ENCODE results near the gene DUS2.
A peak's percentile ranks its signal among the peaks of the same experiment; 100 is the strongest.
"Not testable (repeated sequence)": the region's sequence is repeated elsewhere in the genome, so short reads cannot be mapped to it uniquely, and the experiment has no call there.

DUS2 gene

GRCh38 chr16:68019167-68019680 lies 3.9 kb upstream of the DUS2 start:
- Histone ChIP-seq H3K27me3 (replicated peaks) (no peaks in the 10 kb centered on the region), H3K4me3 (ENCODE audit: low read depth, low read length) (no peak overlapping the region), H3K36me3 (replicated peaks) (no peaks in the 10 kb centered on the region), H3K27ac (no peak overlapping the region)
- DNase-seq: no peak
- in situ Hi-C loops (cut with HindIII; ENCODE audit: low pct_ligation_motif_present, low sequenced_read_pairs): no loop called here
- no peak for TF ChIP-seq CTCF (IDR thresholded peaks at IDR 0.05; ENCODE audit: low read depth, low read length, missing control alignments)

GRCh38 chr16:68021490-68021889 lies 1.6 kb upstream of the DUS2 start:
- no peaks in the 10 kb centered on the region for H3K27me3 ChIP-seq (replicated peaks)
- H3K27ac ChIP-seq: no peak overlapping the region
- no peaks in the 10 kb centered on the region for H3K36me3 ChIP-seq (replicated peaks)
- no peak overlapping the region for H3K4me3 ChIP-seq (ENCODE audit: low read depth, low read length)
- no peak for TF ChIP-seq CTCF (IDR thresholded peaks at IDR 0.05; ENCODE audit: low read depth, low read length, missing control alignments)
- DNase-seq: no peak
- in situ Hi-C loops (cut with HindIII; ENCODE audit: low pct_ligation_motif_present, low sequenced_read_pairs): no loop called here

DNA sequence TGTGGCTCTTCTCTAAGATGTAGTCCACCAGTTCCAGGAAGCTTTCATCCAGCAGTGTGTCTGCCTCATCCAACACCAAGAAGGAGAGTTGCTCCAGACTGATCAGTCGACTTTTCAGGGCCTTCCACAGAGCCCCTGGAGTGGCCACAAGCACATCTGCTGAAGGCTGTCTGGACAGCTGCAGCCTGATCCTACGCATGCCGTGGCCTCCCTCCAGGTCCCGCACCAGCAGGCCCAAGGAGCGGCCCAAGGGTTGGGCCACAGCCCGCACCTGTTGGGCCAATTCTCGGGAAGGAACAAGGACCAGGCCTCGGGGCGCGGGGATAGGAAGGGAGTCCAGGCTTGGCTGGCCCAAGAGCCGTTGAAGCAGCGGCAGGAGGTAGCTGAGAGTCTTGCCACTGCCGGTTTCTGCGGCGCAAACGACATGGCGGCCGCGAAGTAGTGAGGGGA lies 781 bp upstream of the DUS2 start:
- no peak for DNase-seq
- Histone ChIP-seq H3K27me3 (replicated peaks) (no peaks in the 10 kb centered on the region), H3K27ac (peak overlapping the region; percentile 85), H3K4me3 (ENCODE audit: low read depth, low read length) (peak overlapping the region; percentile 98), H3K36me3 (replicated peaks) (no peaks in the 10 kb centered on the region)
- in situ Hi-C loops (cut with HindIII; ENCODE audit: low pct_ligation_motif_present, low sequenced_read_pairs): no loop called here
- TF ChIP-seq CTCF (IDR thresholded peaks at IDR 0.05; ENCODE audit: low read depth, low read length, missing control alignments): no peak

DNA sequence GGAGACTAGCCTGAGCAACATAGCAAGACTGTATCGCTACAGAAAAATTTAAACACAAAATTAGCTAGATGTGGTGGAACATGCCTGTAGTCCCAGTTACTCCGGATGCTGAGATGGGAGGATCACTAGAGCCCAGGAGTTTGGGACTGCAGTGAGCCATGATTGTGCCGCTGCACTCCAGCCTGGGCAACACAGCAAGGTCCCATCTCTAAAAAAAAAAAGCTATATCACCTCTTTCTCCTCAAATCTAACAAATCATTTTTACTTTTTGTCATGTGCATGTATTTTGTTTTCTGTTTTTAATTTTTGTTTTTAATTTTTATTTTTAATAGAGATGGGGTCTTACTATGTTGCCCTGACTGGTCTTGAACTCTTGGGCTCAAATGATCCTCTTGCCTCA lies 5.9 kb downstream of the DUS2 start:
- H3K27me3 ChIP-seq (replicated peaks): no peaks in the 10 kb centered on the region

DNA sequence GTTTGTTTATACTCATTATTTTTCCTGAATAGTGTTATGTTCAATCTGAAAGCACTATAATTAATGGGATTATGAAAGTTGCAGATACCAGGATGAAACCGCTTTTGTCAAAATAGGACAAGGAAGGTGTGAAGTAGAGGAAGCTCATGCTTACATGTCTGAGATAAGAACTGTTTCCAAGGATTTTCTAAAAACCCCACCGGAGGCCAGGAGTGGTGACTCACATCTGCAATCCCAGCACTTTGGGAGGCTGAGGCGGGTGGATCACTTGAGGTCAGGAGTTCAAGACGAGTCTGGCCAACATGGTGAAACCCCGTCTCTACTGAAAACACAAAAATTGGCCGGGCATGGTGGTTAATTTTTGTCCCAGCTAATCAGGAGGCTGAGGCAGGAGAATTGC lies 7.0 kb downstream of the DUS2 start:
- in situ Hi-C loops (cut with HindIII; ENCODE audit: low pct_ligation_motif_present, low sequenced_read_pairs); H3K4me3 ChIP-seq (ENCODE audit: low read depth, low read length); H3K27me3 ChIP-seq (replicated peaks); H3K36me3 ChIP-seq (replicated peaks): not testable (repeated sequence)
- peak overlapping the region; percentile 80 for H3K27ac ChIP-seq
- peak; percentile 79 for DNase-seq

More for the DNA sequence above, 5.9 kb downstream of the DUS2 start:
- no peak overlapping the region for H3K4me3 ChIP-seq (ENCODE audit: low read depth, low read length)
- no peak overlapping the region for H3K27ac ChIP-seq
- no peak for TF ChIP-seq CTCF (IDR thresholded peaks at IDR 0.05; ENCODE audit: low read depth, low read length, missing control alignments)
- in situ Hi-C loops (cut with HindIII; ENCODE audit: low pct_ligation_motif_present, low sequenced_read_pairs): no loop called here
- DNase-seq: no peak
- H3K36me3 ChIP-seq (replicated peaks): no peaks in the 10 kb centered on the region

- no peak for TF ChIP-seq CTCF (IDR thresholded peaks at IDR 0.05; ENCODE audit: low read depth, low read length, missing control alignments)
- Histone ChIP-seq H3K4me3 (ENCODE audit: low read depth, low read length) (no peak overlapping the region), H3K36me3 (replicated peaks) (no peaks in the 10 kb centered on the region), H3K27me3 (replicated peaks) (no peaks in the 10 kb centered on the region), H3K27ac (peak overlapping the region; percentile 80)
- peak; percentile 11 for DNase-seq
- in situ Hi-C loops (cut with HindIII; ENCODE audit: low pct_ligation_motif_present, low sequenced_read_pairs): no loop called here
Observed at GRCh38 chr16:68031951-68032350, 8.9 kb downstream of the DUS2 start.

All from brain microvascular endothelial cell (primary cell).